Measurements from ENCODE around the gene CCDC137. TPM values are rescaled to one million over a fixed set of nuclear protein-coding genes. Genes with fewer than 3 reads are reported as not detected.

CCDC137 gene
- polyA plus RNA-seq, 1 of the 3 experiments (the other 2 are of a cell fraction): 62.4 TPM

DNA sequence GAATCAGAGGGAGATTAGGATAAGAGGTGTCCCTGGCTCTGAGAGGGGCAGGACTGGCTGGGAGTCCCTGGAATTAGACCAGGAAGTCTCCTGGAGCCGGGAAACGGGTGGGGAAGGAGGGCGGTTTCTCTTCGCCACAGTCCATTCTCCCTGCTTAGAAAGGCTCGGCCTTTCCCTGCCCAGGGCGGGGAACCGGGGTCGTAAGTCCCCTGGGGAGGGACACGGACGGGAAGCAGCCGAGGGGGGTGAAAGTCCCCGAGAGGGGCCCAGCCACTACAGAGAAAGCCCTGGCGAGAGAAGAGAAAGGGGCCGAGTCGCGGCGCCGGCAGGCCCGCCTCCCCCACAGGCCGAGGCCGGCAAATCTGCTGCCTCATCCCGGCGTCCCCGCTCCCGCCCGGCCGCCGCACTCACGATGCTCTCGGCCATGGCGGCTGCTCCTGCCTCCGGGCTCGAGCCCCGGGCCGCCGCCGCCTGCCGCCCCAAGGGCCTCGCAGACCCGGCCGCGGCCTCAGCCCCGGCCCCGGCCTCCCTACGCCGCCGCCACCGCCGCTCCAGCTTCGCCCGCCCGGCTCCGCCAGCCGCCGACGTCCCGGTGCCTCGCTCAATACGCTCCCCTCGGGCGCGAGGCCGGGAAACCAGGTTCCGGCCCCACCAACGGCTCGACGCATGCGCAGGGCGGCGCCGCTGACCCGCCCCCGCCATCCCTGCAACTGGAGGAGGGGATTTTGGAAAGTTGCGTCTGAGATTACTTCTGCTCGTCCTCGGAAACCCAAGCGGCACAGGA, 29.8 kb upstream of the CCDC137 start, which contains the start of the genes NPLOC4 and TSPAN10 (continued):
- TF ChIP-seq ZBTB33 (IDR thresholded peaks at IDR 0.05; ENCODE audit: borderline replicate concordance, low read depth) (no peak; the same call in 1 of the 2 replicates), USF1 (IDR thresholded peaks at IDR 0.05; ENCODE audit: borderline replicate concordance, low read depth) (0 out of 2 replicates have a peak, but pooled peaks have one; percentile 27), POLR2AphosphoS5 (IDR thresholded peaks at IDR 0.05; ENCODE audit: low read depth, low read length) (peak; percentile 87), TEAD4 (IDR thresholded peaks at IDR 0.05; ENCODE audit: borderline replicate concordance, insufficient read depth) (no peak), FOXJ3 (CRISPR knock-in tag; IDR thresholded peaks at IDR 0.05) (peak; percentile 70), CHD2 (IDR thresholded peaks at IDR 0.05; ENCODE audit: low read length, partially characterized antibody) (no peak), SMC3 (IDR thresholded peaks at IDR 0.05; ENCODE audit: low read depth, low read length) (peak; percentile 30), GATA2 (CRISPR knock-in tag; IDR thresholded peaks at IDR 0.05) (no peak), MXI1 (IDR thresholded peaks at IDR 0.05; ENCODE audit: low read depth, low read length) (peak; percentile 85), FOXM1 (IDR thresholded peaks at IDR 0.05; ENCODE audit: low read depth) (no peak), IRF3 (IDR thresholded peaks at IDR 0.05; ENCODE audit: low read depth, low read length) (no peak), TCF12 (IDR thresholded peaks at IDR 0.05) (peak; percentile 27; the same call in 1 of the 2 replicates), RXRA (IDR thresholded peaks at IDR 0.05; ENCODE audit: borderline replicate concordance, low read depth) (no peak), RFX5 (IDR thresholded peaks at IDR 0.05; ENCODE audit: low read length) (peak; percentile 68; the same call in 1 of the 2 replicates), SIN3A (IDR thresholded peaks at IDR 0.05; ENCODE audit: borderline replicate concordance, low read depth, low read length) (peak; percentile 93), NFIC (IDR thresholded peaks at IDR 0.05; ENCODE audit: borderline replicate concordance) (no peak), MEF2A (IDR thresholded peaks at IDR 0.05; ENCODE audit: borderline replicate concordance, low read depth) (no peak)
- TF ChIP-seq, protein P1, sequence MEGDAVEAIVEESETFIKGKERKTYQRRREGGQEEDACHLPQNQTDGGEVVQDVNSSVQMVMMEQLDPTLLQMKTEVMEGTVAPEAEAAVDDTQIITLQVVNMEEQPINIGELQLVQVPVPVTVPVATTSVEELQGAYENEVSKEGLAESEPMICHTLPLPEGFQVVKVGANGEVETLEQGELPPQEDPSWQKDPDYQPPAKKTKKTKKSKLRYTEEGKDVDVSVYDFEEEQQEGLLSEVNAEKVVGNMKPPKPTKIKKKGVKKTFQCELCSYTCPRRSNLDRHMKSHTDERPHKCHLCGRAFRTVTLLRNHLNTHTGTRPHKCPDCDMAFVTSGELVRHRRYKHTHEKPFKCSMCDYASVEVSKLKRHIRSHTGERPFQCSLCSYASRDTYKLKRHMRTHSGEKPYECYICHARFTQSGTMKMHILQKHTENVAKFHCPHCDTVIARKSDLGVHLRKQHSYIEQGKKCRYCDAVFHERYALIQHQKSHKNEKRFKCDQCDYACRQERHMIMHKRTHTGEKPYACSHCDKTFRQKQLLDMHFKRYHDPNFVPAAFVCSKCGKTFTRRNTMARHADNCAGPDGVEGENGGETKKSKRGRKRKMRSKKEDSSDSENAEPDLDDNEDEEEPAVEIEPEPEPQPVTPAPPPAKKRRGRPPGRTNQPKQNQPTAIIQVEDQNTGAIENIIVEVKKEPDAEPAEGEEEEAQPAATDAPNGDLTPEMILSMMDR (IDR thresholded peaks at IDR 0.05): no peak
- TF ChIP-seq, protein P2, sequence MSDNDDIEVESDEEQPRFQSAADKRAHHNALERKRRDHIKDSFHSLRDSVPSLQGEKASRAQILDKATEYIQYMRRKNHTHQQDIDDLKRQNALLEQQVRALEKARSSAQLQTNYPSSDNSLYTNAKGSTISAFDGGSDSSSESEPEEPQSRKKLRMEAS (IDR thresholded peaks at IDR 0.05; ENCODE audit: low read depth): peak; percentile 85; the same call in 1 of the 2 replicates
